HG03354 (cell line): ENCODE data around the gene ATP6V0A4.
A peak's percentile ranks its signal among the peaks of the same experiment; 100 is the strongest.
"Not testable (repeated sequence)": the region's sequence is repeated elsewhere in the genome, so short reads cannot be mapped to it uniquely, and the experiment has no call there.

ENCODE experiments used
- ATAC-seq: cut with Tn5 transposase; IDR thresholded peaks from one replicate; pipeline ENCODE4 v1.9.1; 2021; ENCODE audit warnings: mild to moderate bottlenecking; ENCODE audit not compliant: unreplicated experiment, poor library complexity, severe bottlenecking

The ATP6V0A4 gene

GRCh38 chr7:138753610-138754009 lies 44.4 kb downstream of the ATP6V0A4 start:
- no peak for ATAC-seq

- ATAC-seq: no peak
These were observed 44.9 kb downstream of the ATP6V0A4 start for GRCh38 chr7:138753150-138753518.

- peak; percentile 91 for ATAC-seq
These were observed 45.4 kb downstream of the ATP6V0A4 start for GRCh38 chr7:138752518-138753149.

- no peak for ATAC-seq
These were observed 47.0 kb downstream of the ATP6V0A4 start for GRCh38 chr7:138750901-138751464.

GRCh38 chr7:138750473-138750872 lies 47.5 kb downstream of the ATP6V0A4 start:
- ATAC-seq: no peak

- no peak for ATAC-seq
These were observed 48.0 kb downstream of the ATP6V0A4 start for GRCh38 chr7:138749960-138750359.

GRCh38 chr7:138748666-138749065 lies 49.3 kb downstream of the ATP6V0A4 start:
- no peak for ATAC-seq

GRCh38 chr7:138746073-138746472 lies 51.9 kb downstream of the ATP6V0A4 start:
- no peak for ATAC-seq

- no peak for ATAC-seq
These were observed 52.8 kb downstream of the ATP6V0A4 start for GRCh38 chr7:138745189-138745588.

GRCh38 chr7:138741453-138741735 lies 56.6 kb downstream of the ATP6V0A4 start:
- ATAC-seq: no peak

GRCh38 chr7:138739859-138740258 lies 58.1 kb downstream of the ATP6V0A4 start:
- no peak for ATAC-seq

- ATAC-seq: peak; percentile 90
These were observed 59.3 kb downstream of the ATP6V0A4 start for GRCh38 chr7:138738551-138739335.

GRCh38 chr7:138738114-138738513 lies 59.9 kb downstream of the ATP6V0A4 start:
- ATAC-seq: no peak

GRCh38 chr7:138735399-138735798 lies 62.6 kb downstream of the ATP6V0A4 start:
- no peak for ATAC-seq

- not testable (repeated sequence) for ATAC-seq
These were observed 66.3 kb downstream of the ATP6V0A4 start for GRCh38 chr7:138731733-138732132.

GRCh38 chr7:138729444-138729843 lies 68.6 kb downstream of the ATP6V0A4 start:
- no peak for ATAC-seq

- no peak for ATAC-seq
These were observed 70.5 kb downstream of the ATP6V0A4 start for GRCh38 chr7:138727336-138728099.

- ATAC-seq: no peak
These were observed 71.7 kb downstream of the ATP6V0A4 start for GRCh38 chr7:138726288-138726687.

GRCh38 chr7:138720286-138720685 lies 77.7 kb downstream of the ATP6V0A4 start:
- ATAC-seq: no peak

- no peak for ATAC-seq
These were observed 81.1 kb downstream of the ATP6V0A4 start for GRCh38 chr7:138716889-138717288.

GRCh38 chr7:138713191-138713590 lies 84.8 kb downstream of the ATP6V0A4 start:
- no peak for ATAC-seq
